ENCODE measurements around the gene RASGEF1C.
A peak's percentile ranks its signal among the peaks of the same experiment; 100 is the strongest.

DNA sequence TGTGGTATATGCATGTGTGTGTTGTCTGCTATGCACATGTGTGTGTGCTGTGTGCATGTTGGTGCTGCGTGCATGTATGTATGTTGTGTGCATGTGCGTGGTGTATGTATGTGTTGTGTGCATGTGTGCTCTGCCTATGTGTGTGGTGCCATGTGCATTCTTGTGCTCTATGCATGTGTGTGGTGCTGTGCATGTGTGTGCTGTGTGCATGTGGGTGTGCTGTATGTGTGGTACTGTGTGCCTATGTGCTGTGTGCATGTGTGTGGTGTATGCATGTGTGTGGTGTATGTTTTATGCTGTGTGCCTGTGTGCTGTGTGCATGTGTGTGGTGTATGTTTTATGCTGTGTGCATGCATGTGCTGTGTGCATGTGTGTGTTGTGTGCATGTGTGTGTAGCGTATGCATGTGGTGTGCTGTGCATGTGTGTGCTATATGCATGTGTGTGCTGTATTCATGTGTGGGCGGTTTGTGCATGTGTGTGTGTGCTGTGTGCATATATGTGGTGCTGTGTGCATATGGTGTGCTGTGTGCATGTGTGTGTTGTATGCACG, 4.7 kb upstream of the RASGEF1C start:
- no peak for TF ChIP-seq POLR2A (IDR thresholded peaks at IDR 0.05)
- TF ChIP-seq, protein P1, sequence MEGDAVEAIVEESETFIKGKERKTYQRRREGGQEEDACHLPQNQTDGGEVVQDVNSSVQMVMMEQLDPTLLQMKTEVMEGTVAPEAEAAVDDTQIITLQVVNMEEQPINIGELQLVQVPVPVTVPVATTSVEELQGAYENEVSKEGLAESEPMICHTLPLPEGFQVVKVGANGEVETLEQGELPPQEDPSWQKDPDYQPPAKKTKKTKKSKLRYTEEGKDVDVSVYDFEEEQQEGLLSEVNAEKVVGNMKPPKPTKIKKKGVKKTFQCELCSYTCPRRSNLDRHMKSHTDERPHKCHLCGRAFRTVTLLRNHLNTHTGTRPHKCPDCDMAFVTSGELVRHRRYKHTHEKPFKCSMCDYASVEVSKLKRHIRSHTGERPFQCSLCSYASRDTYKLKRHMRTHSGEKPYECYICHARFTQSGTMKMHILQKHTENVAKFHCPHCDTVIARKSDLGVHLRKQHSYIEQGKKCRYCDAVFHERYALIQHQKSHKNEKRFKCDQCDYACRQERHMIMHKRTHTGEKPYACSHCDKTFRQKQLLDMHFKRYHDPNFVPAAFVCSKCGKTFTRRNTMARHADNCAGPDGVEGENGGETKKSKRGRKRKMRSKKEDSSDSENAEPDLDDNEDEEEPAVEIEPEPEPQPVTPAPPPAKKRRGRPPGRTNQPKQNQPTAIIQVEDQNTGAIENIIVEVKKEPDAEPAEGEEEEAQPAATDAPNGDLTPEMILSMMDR (IDR thresholded peaks at IDR 0.05) = peak in 1 of 3 donors; percentile 43

Data from lower leg skin (tissue), 3 donors.